ENCODE data around the gene UGGT1. TPM values are rescaled to one million over a fixed set of nuclear protein-coding genes. Genes with fewer than 3 reads are reported as not detected.

Gene UGGT1
- total and polyA plus RNA-seq, 9 of the 15 experiments (the other 6 are each of a cell fraction or from before 2014, with no cell fraction given) = 5.1 to 56.4 (median 37.9) TPM

GRCh38 chr2:128090945-128091725 is at the start of gene UGGT1 (continued):
- peak; percentile 87 for TF ChIP-seq BCOR (IDR thresholded peaks at IDR 0.05)
- TF ChIP-seq HMG20B (CRISPR knock-in tag; IDR thresholded peaks at IDR 0.05) = no peak
- TF ChIP-seq POLR2AphosphoS5 (IDR thresholded peaks at IDR 0.05; ENCODE audit: control insufficient read depth, insufficient read depth, low read depth, low read length) = peak; percentile 97
- TF ChIP-seq, protein P1, sequence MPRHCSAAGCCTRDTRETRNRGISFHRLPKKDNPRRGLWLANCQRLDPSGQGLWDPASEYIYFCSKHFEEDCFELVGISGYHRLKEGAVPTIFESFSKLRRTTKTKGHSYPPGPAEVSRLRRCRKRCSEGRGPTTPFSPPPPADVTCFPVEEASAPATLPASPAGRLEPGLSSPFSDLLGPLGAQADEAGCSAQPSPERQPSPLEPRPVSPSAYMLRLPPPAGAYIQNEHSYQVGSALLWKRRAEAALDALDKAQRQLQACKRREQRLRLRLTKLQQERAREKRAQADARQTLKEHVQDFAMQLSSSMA (CRISPR knock-in tag; IDR thresholded peaks at IDR 0.05) = no peak
- peak; percentile 78; the same call in 1 of the 2 replicates for TF ChIP-seq TAF7 (tag; IDR thresholded peaks at IDR 0.05)
- TF ChIP-seq NONO (IDR thresholded peaks at IDR 0.05; ENCODE audit: low read depth in 2 of 2, low read length in 1 of 2) = peak in 1 of 2 experiments; percentile 57; a peak in 2 of 4 replicates
- TF ChIP-seq HDAC1 (IDR thresholded peaks at IDR 0.05) = peak in 1 of 2 experiments; percentile 99; a peak in 2 of 4 replicates
- peak; percentile 91 for TF ChIP-seq TBP (optimal IDR thresholded peaks at IDR 0.05; ENCODE audit: low read depth, low read length)
- TF ChIP-seq ESRRA (IDR thresholded peaks at IDR 0.05; ENCODE audit: borderline replicate concordance, low read depth) = peak; percentile 82; the same call in 1 of the 2 replicates
- TF ChIP-seq ATF6 (CRISPR knock-in tag; IDR thresholded peaks at IDR 0.05) = peak; percentile 51; the same call in 1 of the 2 replicates
- TF ChIP-seq ZBTB26 (CRISPR knock-in tag; IDR thresholded peaks at IDR 0.05) = no peak
- TF ChIP-seq JUN (IDR thresholded peaks at IDR 0.05; ENCODE audit: borderline replicate concordance, low read depth, low read length) = no peak
- TF ChIP-seq JUN (CRISPR knock-in tag; IDR thresholded peaks at IDR 0.05; ENCODE audit: borderline replicate concordance) = peak; percentile 62; the same call in 1 of the 2 replicates
- TF ChIP-seq NBN (IDR thresholded peaks at IDR 0.05; ENCODE audit: low read depth) = peak; percentile 71; the same call in 1 of the 2 replicates
- peak; percentile 86 for TF ChIP-seq MYC (IDR thresholded peaks at IDR 0.05; ENCODE audit: low read depth, low read length)
- TF ChIP-seq MYC (CRISPR knock-in tag; IDR thresholded peaks at IDR 0.05; ENCODE audit: borderline replicate concordance, low read depth) = no peak; the same call in 1 of the 2 replicates
- TF ChIP-seq RBBP5 (IDR thresholded peaks at IDR 0.05; ENCODE audit: borderline replicate concordance, insufficient read depth, low read length, poor library complexity, severe bottlenecking) = peak; percentile 95
- TF ChIP-seq ARID4B (CRISPR knock-in tag; IDR thresholded peaks at IDR 0.05) = peak; percentile 98
